ENCODE data around the gene SNX7. TPM values are rescaled to one million over a fixed set of nuclear protein-coding genes. Genes with fewer than 3 reads are reported as not detected.

SNX7 gene
- polyA plus RNA-seq, 2 of the 4 experiments (the other 2 are of a cell fraction) = 29.5 to 45.1 TPM

DNA sequence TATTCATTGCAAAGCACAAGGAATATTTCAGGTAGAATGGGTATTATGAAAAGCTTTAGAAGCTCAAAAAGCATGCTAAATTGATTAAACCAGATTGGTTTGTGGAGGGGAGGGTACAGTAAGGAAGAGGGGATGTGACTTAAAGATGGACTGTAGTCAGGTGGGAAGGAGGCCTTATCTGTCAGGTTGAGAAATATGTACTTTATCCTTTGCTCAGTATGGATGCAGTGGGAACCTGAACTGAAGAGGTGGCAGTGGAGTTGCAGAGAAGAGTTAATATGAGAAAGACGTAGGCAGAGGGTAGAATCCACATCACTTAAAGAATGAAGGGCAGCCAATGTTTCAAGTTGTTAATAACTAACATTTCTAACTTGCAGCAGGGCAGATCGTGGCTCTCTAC, 44.1 kb downstream of the SNX7 start:
- POLR2A ChIA-PET = no interaction called here

DNA sequence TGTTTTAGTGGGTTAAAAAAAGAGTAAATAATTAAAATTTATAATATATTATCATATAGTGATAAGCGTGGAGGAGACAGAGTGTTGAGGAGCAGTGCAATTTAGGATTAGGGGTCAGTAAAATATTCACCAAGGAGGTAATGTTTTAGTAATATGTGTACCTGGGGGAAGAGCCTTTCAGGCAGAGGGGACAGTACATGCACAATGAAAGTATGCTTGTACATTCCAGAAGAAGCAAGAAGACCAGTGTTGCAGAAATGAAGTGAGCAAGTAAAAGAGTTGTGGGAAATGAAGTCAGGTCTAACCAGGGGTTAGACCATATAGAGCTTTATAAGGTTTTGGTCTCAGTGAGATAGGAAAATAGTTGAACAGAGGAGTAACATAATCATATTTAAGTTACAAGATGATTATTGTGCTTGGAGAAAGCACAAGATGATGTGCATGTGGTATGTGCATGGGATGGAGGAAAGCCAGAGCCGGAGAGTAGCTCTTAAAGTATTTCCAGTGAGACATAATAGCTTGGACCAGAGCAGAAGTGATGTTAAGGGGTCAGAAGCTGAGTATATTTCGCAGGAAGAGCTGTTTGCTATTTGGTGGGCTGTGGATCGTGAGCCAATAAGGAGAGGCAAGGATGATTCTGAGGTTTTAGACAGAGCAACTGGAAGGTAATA, 44.8 kb downstream of the SNX7 start:
- WGBS (ENCODE audit: missing lambda C conversion rate) = 87% methylated on average over 4 of the region's 4 CpGs
- CTCF ChIA-PET = no interaction called here

More for the DNA sequence above, 44.1 kb downstream of the SNX7 start:
- no peak for ATAC-seq
- WGBS (ENCODE audit: missing lambda C conversion rate) = 81% methylated on average over 2 of the region's 2 CpGs
- no peak overlapping the region for H3K4me2 ChIP-seq
- no peak overlapping the region for H3K4me3 ChIP-seq
- H3K4me1 ChIP-seq = no peaks in the 10 kb centered on the region
- CTCF ChIA-PET = no interaction called here
- no peak for DNase-seq (ENCODE audit: low read depth in 1 of 2, low spot score in 1 of 2)
- no peak for TF ChIP-seq CBX2 (IDR thresholded peaks at IDR 0.05; ENCODE audit: borderline replicate concordance, low read depth)
- TF ChIP-seq EHF (CRISPR knock-in tag; IDR thresholded peaks at IDR 0.05) = no peak
- no peak for TF ChIP-seq SREBF2 (IDR thresholded peaks at IDR 0.05)
- TF ChIP-seq RFX5 (IDR thresholded peaks at IDR 0.05) = no peak
- TF ChIP-seq CHD2 (IDR thresholded peaks at IDR 0.05; ENCODE audit: low read length, partially characterized antibody) = no peak
- no peak for TF ChIP-seq RCOR1 (IDR thresholded peaks at IDR 0.05; ENCODE audit: low read depth, low read length)
- no peak for TF ChIP-seq ZFP36 (IDR thresholded peaks at IDR 0.05; ENCODE audit: borderline replicate concordance, partially characterized antibody)
- no peak for TF ChIP-seq NPAS2 (CRISPR knock-in tag; IDR thresholded peaks at IDR 0.05; ENCODE audit: borderline replicate concordance)
- no peak for TF ChIP-seq HOXB13 (CRISPR knock-in tag; IDR thresholded peaks at IDR 0.05; ENCODE audit: low read depth)
- no peak for TF ChIP-seq RNF2 (IDR thresholded peaks at IDR 0.05; ENCODE audit: borderline replicate concordance, low read depth)
- TF ChIP-seq HOXA7 (CRISPR knock-in tag; IDR thresholded peaks at IDR 0.05) = no peak
- no peak for TF ChIP-seq ZSCAN20 (CRISPR knock-in tag; IDR thresholded peaks at IDR 0.05)
- TF ChIP-seq, protein P1, sequence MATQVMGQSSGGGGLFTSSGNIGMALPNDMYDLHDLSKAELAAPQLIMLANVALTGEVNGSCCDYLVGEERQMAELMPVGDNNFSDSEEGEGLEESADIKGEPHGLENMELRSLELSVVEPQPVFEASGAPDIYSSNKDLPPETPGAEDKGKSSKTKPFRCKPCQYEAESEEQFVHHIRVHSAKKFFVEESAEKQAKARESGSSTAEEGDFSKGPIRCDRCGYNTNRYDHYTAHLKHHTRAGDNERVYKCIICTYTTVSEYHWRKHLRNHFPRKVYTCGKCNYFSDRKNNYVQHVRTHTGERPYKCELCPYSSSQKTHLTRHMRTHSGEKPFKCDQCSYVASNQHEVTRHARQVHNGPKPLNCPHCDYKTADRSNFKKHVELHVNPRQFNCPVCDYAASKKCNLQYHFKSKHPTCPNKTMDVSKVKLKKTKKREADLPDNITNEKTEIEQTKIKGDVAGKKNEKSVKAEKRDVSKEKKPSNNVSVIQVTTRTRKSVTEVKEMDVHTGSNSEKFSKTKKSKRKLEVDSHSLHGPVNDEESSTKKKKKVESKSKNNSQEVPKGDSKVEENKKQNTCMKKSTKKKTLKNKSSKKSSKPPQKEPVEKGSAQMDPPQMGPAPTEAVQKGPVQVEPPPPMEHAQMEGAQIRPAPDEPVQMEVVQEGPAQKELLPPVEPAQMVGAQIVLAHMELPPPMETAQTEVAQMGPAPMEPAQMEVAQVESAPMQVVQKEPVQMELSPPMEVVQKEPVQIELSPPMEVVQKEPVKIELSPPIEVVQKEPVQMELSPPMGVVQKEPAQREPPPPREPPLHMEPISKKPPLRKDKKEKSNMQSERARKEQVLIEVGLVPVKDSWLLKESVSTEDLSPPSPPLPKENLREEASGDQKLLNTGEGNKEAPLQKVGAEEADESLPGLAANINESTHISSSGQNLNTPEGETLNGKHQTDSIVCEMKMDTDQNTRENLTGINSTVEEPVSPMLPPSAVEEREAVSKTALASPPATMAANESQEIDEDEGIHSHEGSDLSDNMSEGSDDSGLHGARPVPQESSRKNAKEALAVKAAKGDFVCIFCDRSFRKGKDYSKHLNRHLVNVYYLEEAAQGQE (IDR thresholded peaks at IDR 0.05) = no peak
- TF ChIP-seq NR3C1 (IDR thresholded peaks at IDR 0.05) = no peak
- TF ChIP-seq POLR2A (IDR thresholded peaks at IDR 0.05; ENCODE audit: low read length) = no peak
- no peak for FAIRE-seq
- no peak overlapping the region for H3K27ac ChIP-seq
- H3K9me3 ChIP-seq = no peaks in the 10 kb centered on the region

DNA sequence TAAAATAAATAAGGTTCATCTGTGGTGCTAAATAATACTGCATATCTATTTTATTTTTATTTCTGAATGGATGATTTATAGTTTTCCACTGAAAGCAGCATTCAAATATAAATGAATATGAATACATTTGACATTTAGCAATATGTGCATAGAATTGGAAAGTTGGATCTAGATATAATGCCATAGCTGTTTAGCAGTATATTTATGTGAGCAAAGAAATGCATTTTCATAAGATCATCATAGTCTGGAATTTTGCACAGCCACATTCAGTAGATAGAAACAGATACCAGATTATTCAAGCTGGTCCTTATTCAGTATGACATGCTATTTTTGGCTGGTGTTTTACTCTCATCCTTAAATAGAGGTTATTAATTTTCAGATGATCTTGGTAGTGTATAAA, 46.0 kb downstream of the SNX7 start:
- POLR2A ChIA-PET = no interaction called here
- Histone ChIP-seq H3K27ac (no peak overlapping the region), H3K4me3 (no peak overlapping the region), H3K9me3 (no peaks in the 10 kb centered on the region), H3K4me1 (no peaks in the 10 kb centered on the region), H3K4me2 (no peak overlapping the region)
- FAIRE-seq (no peak), ATAC-seq (no peak), DNase-seq (ENCODE audit: low read depth in 1 of 2, low spot score in 1 of 2) (no peak)
- CTCF ChIA-PET = interaction anchor here (1.2 kb wide), 1 partner anchor 21 kb away, joined by 3 read pairs; no protein-coding TSS in a partner anchor
- TF ChIP-seq NFE2L2 (conservative IDR thresholded peaks at IDR 0.05; ENCODE audit: low read length) (no peak), KDM5A (IDR thresholded peaks at IDR 0.05) (no peak), RCOR1 (IDR thresholded peaks at IDR 0.05; ENCODE audit: low read depth, low read length) (no peak), FOSB (CRISPR knock-in tag; IDR thresholded peaks at IDR 0.05) (no peak), JUN (IDR thresholded peaks at IDR 0.05) (no peak)

More for the DNA sequence above, 44.8 kb downstream of the SNX7 start:
- POLR2A ChIA-PET = no interaction called here
- Histone ChIP-seq H3K9me3 (no peaks in the 10 kb centered on the region), H3K4me2 (no peak overlapping the region), H3K27ac (no peak overlapping the region), H3K4me3 (no peak overlapping the region), H3K4me1 (no peaks in the 10 kb centered on the region)
- FAIRE-seq = no peak
- TF ChIP-seq CBX2 (IDR thresholded peaks at IDR 0.05; ENCODE audit: borderline replicate concordance, low read depth) = no peak
- ATAC-seq = no peak
- DNase-seq (ENCODE audit: low read depth in 1 of 2, low spot score in 1 of 2) = no peak

Measured in A549 (cell line).